ENCODE measurements around the gene PCIF1.
"Not testable (repeated sequence)": the region's sequence is repeated elsewhere in the genome, so short reads cannot be mapped to it uniquely, and the experiment has no call there.

PCIF1 gene

GRCh38 chr20:45934586-45935415 lies at the start of gene PCIF1:
Gene PCIF1 (plus strand): TSS chr20:45934683. CDS start chr20:45939000, 4,317 bp downstream.
- DNase-seq (ENCODE audit: low read depth), result peak; percentile 98

- DNase-seq (ENCODE audit: low read depth), result no peak
Measured at GRCh38 chr20:45886590-45887345, 47.7 kb upstream of the PCIF1 start.

GRCh38 chr20:45887346-45887715 lies 47.2 kb upstream of the PCIF1 start, which contains the start of gene SPATA25:
Gene SPATA25 (minus strand): TSS chr20:45887622. CDS start chr20:45887590, 32 bp downstream.
- no peak for DNase-seq (ENCODE audit: low read depth)

GRCh38 chr20:45888681-45889080 lies 45.8 kb upstream of the PCIF1 start:
- no peak for DNase-seq (ENCODE audit: low read depth)

GRCh38 chr20:45890077-45890984 lies 44.2 kb upstream of the PCIF1 start:
- DNase-seq (ENCODE audit: low read depth), result peak; percentile 42

GRCh38 chr20:45890985-45891983 lies 43.2 kb upstream of the PCIF1 start, which contains the start of the genes CTSA and NEURL2:
Gene CTSA (plus strand): TSS chr20:45891335. CDS start chr20:45891569, 234 bp downstream.
Gene NEURL2 (minus strand): TSS chr20:45891208. CDS start chr20:45890991, 217 bp downstream.
- DNase-seq (ENCODE audit: low read depth), result peak; percentile 72

- no peak for DNase-seq (ENCODE audit: low read depth)
Measured at GRCh38 chr20:45892049-45892825, 42.2 kb upstream of the PCIF1 start.

GRCh38 chr20:45892828-45893500 lies 41.5 kb upstream of the PCIF1 start:
- no peak for DNase-seq (ENCODE audit: low read depth)

GRCh38 chr20:45893831-45894230 lies 40.7 kb upstream of the PCIF1 start:
- no peak for DNase-seq (ENCODE audit: low read depth)

- no peak for DNase-seq (ENCODE audit: low read depth)
Measured at GRCh38 chr20:45894797-45895196, 39.7 kb upstream of the PCIF1 start.

- no peak for DNase-seq (ENCODE audit: low read depth)
Measured at GRCh38 chr20:45896641-45897161, 37.8 kb upstream of the PCIF1 start.

- no peak for DNase-seq (ENCODE audit: low read depth)
Measured at GRCh38 chr20:45897289-45897688, 37.2 kb upstream of the PCIF1 start.

- no peak for DNase-seq (ENCODE audit: low read depth)
Measured at GRCh38 chr20:45897692-45898091, 36.8 kb upstream of the PCIF1 start.

- no peak for DNase-seq (ENCODE audit: low read depth)
Measured at GRCh38 chr20:45898285-45898684, 36.2 kb upstream of the PCIF1 start.

GRCh38 chr20:45899046-45899835 lies 35.2 kb upstream of the PCIF1 start:
- DNase-seq (ENCODE audit: low read depth), result no peak

GRCh38 chr20:45901332-45901731 lies 33.2 kb upstream of the PCIF1 start:
- not testable (repeated sequence) for DNase-seq (ENCODE audit: low read depth)

GRCh38 chr20:45902199-45902701 lies 32.2 kb upstream of the PCIF1 start:
- DNase-seq (ENCODE audit: low read depth), result no peak

Data from activated T-cell treated with anti-CD3 and anti-CD28 coated beads for 1 hour (primary cell).